Sigmoid colon (tissue), 4 donors: Measurements from ENCODE around the gene CDH3.

Experiments used
- POLR2A ChIP-seq, 2 donors: fragments of 450-650 bp; IDR thresholded peaks; one replicate each; pipeline ENCODE4 v1.6.1; 2016; ENCODE audit warnings: antibody characterized with exemption in 2 of 2, mild to moderate bottlenecking in 2 of 2, moderate library complexity in 2 of 2
- POLR2AphosphoS5 ChIP-seq, 4 donors: sonication (generic); formaldehyde crosslinking; IDR thresholded peaks; one replicate each; pipeline ENCODE4 v1.6.1; 2017; ENCODE audit warnings: antibody characterized with exemption in 4 of 4
- TF ChIP-seq, protein P1 (sequence below), 4 experiments: fragments of 450-650 bp in 3 of 4; fragments of 200-600 bp in 1 of 4; IDR thresholded peaks; one replicate each; pipeline ENCODE4 v1.5.1; 2016 to 2019; ENCODE audit warnings: antibody characterized with exemption in 4 of 4, mild to moderate bottlenecking in 3 of 4, moderate library complexity in 2 of 4

DNA sequence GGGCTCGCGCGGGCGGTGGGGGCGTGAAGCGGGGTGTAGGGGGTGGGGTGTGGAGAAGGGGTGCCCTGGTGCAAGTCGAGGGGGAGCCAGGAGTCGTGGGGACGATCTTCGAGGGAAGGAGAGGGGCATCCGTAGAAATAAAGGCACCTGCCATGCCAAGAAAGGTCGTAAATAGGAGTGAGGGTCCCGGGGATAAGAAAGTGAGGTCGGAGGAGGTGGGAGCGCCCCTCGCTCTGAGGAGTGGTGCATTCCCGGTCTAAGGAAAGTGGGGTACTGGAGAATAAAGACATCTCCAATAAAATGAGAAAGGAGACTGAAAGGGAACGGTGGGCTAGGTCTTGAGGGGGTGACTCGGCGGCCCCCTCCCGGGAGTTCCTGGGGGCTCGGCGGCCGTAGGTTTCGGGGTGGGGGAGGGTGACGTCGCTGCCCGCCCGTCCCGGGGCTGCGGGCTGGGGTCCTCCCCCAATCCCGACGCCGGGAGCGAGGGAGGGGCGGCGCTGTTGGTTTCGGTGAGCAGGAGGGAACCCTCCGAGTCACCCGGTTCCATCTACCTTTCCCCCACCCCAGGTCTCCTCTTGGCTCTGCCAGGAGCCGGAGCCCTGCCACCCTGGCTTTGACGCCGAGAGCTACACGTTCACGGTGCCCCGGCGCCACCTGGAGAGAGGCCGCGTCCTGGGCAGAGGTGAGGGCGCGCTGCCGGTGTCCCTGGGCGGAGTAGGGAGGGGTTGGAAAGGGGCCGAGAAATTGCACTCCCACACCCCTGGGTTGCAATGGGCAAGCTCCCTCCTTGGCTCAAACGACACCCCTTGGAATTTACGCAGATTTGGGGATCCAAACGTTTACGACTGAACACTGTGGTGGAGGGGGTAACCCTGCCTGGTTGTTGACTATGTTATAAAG lies 92.9 kb downstream of the CDH3 start:
- TF ChIP-seq, protein P1, sequence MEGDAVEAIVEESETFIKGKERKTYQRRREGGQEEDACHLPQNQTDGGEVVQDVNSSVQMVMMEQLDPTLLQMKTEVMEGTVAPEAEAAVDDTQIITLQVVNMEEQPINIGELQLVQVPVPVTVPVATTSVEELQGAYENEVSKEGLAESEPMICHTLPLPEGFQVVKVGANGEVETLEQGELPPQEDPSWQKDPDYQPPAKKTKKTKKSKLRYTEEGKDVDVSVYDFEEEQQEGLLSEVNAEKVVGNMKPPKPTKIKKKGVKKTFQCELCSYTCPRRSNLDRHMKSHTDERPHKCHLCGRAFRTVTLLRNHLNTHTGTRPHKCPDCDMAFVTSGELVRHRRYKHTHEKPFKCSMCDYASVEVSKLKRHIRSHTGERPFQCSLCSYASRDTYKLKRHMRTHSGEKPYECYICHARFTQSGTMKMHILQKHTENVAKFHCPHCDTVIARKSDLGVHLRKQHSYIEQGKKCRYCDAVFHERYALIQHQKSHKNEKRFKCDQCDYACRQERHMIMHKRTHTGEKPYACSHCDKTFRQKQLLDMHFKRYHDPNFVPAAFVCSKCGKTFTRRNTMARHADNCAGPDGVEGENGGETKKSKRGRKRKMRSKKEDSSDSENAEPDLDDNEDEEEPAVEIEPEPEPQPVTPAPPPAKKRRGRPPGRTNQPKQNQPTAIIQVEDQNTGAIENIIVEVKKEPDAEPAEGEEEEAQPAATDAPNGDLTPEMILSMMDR (IDR thresholded peaks at IDR 0.05), result no peak
- TF ChIP-seq POLR2A (IDR thresholded peaks at IDR 0.05) (no peak), POLR2AphosphoS5 (IDR thresholded peaks at IDR 0.05) (no peak)
